ENCODE measurements around the gene LYRM9. TPM values are rescaled to one million over a fixed set of nuclear protein-coding genes. Genes with fewer than 3 reads are reported as not detected.
"Not testable (repeated sequence)": the region's sequence is repeated elsewhere in the genome, so short reads cannot be mapped to it uniquely, and the experiment has no call there.

LYRM9 gene
- 18.6 TPM for total RNA-seq

GRCh38 chr17:27892866-27893769, at the start of gene LYRM9:
TSS of gene LYRM9 (minus strand) at chr17:27893365. CDS start at chr17:27882694, 10,671 bp downstream.
- DNase-seq (ENCODE audit: low spot score), result peak; percentile 91

GRCh38 chr17:27940503-27941428, 47.6 kb upstream of the LYRM9 start:
- no peak for DNase-seq (ENCODE audit: low spot score)

DNA sequence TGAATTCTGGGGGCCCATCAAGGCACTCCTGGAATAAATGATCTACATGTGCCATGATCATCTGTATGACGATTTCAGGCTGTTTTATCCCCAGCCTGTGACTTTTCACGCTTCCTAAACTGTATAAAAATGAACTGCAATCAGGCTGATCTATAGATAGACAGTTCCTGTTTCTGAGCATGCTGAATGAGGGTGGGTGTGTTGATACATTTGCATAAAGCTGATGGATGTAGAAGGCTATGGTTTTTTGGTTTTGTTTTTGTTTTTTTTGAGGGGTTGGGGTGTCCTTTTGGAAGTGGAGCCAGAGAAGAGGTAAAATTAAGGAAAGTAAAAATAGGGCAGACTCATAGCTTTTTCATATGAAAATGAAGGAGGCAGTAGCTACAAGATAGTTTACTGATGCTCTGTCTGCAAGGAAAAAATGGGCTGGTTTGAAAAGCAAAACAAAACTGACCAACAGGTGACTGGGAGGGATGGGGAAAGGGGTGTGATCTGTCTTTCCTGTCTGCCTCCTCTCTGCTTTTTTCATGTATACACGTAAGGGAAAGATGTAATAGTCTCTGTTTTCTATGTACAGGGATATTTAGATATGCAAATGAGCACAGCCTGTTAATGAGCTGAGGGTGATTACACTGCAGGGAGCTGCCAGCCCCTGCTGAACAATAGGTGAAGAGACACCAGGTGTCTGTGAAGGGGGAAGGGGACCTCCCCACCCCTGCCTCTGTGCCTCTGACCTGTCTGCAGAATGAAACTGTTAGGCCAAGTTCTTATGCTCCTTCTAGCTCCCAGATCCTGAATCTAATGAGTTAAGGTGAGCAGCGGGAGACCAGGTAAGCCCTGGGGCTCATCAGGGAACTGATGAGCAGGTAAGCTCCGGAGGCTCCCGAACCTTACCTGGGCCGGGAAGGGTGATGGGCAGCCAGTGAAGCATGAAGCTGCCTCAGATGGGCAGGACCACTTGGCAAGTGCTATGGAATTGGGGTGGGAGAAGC, 46.6 kb upstream of the LYRM9 start:
- no peak for DNase-seq (ENCODE audit: low spot score)

GRCh38 chr17:27938864-27939263, 45.7 kb upstream of the LYRM9 start:
- DNase-seq (ENCODE audit: low spot score), result no peak

GRCh38 chr17:27938241-27938640, 45.1 kb upstream of the LYRM9 start:
- DNase-seq (ENCODE audit: low spot score), result no peak

DNA sequence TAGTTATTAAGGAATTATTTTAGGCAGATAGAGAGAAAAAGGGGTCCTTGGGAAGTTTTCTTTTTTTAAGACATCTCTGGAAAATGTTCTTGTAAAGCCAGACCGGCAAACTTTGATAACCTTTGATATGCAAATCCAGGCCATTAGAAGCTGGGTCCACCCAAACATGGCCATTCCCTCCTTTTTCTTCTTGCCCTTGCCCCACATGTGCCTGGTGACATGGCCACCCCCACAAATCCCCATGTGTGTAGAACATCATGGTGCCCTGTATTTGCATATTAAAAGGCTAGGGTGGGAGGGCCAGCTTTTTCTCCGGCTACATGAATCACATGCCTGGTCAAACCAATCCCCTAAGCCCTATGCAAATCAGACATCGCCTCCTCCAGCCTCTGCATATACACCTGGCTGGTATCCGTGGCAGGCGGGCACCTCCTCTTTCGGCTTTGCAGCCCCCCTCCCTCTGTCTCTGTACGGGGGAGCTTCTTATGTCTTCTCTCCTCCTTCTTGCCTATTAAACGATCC, 43.9 kb upstream of the LYRM9 start:
- no peak for DNase-seq (ENCODE audit: low spot score)

- no peak for DNase-seq (ENCODE audit: low spot score)
Observed at GRCh38 chr17:27930000-27930399, 36.8 kb upstream of the LYRM9 start.

- no peak for DNase-seq (ENCODE audit: low spot score)
Observed at GRCh38 chr17:27928587-27928986, 35.4 kb upstream of the LYRM9 start.

DNA sequence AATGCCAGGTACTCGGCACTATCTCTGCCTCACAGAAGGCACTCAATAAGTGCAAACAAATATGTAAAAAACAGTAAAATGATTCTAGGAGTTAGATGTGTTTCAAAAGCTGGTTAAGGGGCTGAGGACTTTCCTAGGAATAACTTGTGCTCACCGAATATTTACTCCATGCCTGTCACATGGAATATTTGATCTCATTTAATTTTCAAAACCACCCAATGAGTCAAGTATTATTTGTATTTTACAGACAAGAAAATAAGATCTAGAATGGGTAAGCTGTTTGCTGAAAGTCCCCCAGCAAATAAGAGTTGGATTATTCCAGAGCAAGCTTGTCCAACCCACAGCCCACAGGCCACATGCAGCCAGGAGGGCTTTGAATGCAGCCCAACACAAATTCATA, 34.6 kb upstream of the LYRM9 start:
- DNase-seq (ENCODE audit: low spot score), result no peak

- DNase-seq (ENCODE audit: low spot score), result no peak
Observed at GRCh38 chr17:27921599-27921998, 28.4 kb upstream of the LYRM9 start.

DNA sequence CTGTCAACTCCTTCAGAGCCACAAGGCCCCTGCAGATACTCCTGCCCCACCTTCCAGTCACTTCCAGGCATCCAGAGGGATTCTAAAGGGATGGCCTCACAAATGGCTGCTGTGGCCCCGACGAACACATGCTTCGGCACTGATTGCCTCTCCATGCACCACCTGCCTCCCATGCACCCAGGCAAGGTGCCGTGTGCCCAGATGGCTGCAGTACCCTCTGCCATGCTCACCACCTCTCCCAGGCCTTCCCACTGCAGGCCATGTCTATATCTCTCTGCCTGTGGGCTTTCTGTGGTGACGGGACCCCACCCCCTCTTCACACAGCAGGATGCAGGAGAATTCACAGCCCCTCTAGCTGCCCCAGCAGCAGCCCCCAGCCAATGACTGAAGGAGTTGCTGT, 27.9 kb upstream of the LYRM9 start:
- DNase-seq (ENCODE audit: low spot score), result no peak

DNA sequence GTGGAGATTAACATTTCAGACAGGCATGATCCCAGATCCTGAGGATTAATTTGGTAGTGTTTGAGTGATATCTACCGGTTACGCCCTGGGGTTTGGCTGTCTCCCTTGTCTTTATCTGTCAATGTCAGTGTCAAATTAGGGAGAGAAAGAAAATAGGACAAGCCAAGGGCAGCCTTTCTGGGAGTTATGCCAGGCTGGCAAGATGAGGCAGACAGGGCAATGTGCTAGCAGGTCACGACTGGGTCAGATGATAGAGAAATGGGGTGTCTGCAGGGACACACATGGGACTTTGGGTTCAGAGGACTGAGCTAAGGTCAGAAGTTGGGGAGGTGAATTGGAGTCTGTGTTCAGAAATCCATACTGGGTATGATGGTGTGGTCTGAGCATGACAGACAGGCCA, 27.4 kb upstream of the LYRM9 start:
- DNase-seq (ENCODE audit: low spot score), result no peak

- no peak for DNase-seq (ENCODE audit: low spot score)
Observed at GRCh38 chr17:27919079-27919478, 25.9 kb upstream of the LYRM9 start.

DNA sequence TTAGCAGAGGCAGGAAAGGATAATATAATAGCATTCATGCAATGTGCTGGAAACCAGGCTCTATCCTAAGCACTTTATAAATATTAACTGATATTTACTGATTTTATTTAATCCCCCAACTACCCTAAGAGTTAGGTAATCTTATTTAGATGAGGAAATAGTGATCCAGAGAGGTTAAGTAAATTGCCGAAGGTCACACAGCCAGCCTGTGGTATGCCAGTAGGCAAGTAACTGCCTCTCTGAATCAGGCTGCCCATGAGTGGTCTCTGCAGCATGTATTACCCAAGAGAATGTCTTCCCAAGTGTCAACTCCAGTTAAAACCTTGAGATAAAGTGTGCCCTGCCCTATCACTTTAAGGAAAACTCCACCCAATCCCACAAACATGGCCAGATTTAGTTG, 25.3 kb upstream of the LYRM9 start:
- no peak for DNase-seq (ENCODE audit: low spot score)

DNA sequence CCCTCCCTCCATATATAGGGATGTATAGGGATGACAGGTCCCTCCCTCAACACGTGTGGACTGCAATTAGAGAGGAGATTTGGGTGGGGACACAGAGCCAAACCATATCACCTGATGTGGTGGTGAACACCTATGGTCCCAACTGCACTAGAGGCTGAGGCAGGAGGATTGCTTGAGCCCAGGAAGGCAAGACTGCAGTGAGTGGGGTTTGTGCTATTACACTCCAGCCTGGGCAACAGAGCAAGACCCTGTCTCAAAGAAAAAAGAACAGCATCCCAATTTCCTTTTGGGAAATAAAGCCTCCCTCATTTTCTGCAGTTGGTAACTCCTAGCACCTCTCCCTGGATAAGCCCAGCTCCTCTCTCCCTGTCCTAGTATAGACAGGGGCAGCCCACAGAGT, 23.8 kb upstream of the LYRM9 start:
- DNase-seq (ENCODE audit: low spot score), result no peak

DNA sequence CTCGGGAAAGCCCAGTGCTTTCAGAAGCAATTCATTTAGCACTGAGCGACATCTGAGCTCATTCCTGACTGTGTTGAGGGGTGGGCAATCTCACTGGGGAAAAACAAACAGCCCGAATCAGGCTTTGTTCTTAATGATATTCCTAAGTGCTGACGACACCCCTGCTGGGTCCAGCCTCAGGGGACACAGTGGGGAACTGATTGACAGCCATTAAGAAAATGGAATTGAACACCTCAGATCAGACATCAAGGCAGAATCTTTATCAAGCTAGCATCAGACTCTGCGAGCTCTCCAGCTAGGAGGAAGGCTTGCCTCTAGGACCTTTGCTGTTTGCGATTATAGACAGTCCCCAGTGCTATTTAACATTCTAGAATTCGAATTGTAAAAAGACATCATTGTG, 22.5 kb upstream of the LYRM9 start:
- no peak for DNase-seq (ENCODE audit: low spot score)

- DNase-seq (ENCODE audit: low spot score), result no peak
Observed at GRCh38 chr17:27914382-27914781, 21.2 kb upstream of the LYRM9 start.

DNA sequence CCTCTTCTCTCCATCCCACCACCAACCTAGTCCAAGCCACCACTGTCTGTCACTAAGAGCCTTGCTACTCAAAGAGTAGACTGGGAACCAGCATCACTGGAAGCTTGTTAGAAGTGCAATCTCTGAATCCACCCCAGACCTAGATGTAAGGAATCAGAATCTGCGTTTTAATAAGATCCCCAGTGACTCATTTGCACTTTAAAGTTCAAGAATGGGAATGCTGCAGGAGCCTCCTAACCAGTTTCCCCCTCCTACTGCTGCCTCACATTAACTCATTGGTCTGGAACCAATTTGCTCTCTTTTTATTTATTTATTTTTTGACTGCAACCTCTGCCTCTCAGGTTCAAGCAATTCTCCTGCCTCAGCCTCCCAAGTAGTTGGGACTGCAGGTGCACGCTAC, 19.8 kb upstream of the LYRM9 start:
- no peak for DNase-seq (ENCODE audit: low spot score)

DNA sequence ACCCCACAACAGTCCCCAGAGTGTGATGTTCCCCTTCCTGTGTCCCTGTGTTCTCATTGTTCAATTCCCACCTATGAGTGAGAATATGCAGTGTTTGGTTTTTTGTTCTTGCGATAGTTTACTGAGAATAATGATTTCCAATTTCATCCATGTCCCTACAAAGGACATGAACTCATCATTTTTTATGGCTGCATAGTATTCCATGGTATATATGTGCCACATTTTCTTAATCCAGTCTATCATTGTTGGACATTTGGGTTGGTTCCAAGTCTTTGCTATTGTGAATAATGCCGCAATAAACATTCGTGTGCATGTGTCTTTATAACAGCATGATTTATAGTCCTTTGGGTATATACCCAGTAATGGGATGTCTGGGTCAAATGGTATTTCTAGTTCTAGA, 19.1 kb upstream of the LYRM9 start:
- not testable (repeated sequence) for DNase-seq (ENCODE audit: low spot score)

DNA sequence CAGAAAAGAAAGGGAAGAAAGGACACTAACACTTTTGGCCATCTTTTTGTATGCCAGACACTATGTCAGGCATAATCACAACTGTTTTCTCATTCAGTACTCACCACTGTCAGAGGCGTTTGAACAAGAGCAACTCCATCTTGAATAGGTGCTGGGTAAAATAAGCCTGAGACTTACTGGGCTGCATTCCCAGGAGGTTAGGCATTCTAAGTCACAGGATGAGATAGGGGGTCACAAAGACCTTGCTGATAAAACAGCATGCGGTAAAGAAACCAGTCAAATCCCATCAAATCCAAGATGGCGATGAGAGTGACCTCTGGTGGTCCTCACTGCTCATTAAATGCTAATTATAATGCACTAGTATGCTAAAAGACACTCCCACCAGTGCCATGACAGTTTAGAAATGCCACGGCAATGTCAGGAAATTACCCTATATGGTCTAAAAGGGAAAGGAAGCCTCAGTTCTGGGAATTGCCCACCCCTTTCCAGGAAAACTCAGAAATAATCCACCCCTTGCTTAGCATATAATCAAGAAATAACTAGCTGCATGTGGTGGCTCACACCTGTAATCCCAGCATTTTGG, 14.9 kb upstream of the LYRM9 start:
- DNase-seq (ENCODE audit: low spot score), result no peak

- DNase-seq (ENCODE audit: low spot score), result no peak
Observed at GRCh38 chr17:27906623-27907022, 13.5 kb upstream of the LYRM9 start.

Data from ureter (tissue), 1 donor.